Fibroblast of pulmonary artery (primary cell): Measurements from ENCODE around the gene ARF6.

Experiments used
- DNase-seq: peaks from one replicate; pipeline ENCODE4 v3.0.0-alpha.2; 2010; ENCODE audit warnings: low read depth
- H3K4me3 ChIP-seq: replicated peaks from 2 replicates; pipeline ENCODE4 v1.5.1; 2011; ENCODE audit warnings: low read depth, mild to moderate bottlenecking, control low read depth, low read length, moderate library complexity
- TF ChIP-seq, protein P1 (sequence below): IDR thresholded peaks from 2 replicates; pipeline ENCODE4 v1.5.1; 2011; ENCODE audit warnings: mild to moderate bottlenecking, control low read depth, low read length, inconsistent platforms; ENCODE audit errors: missing control alignments

Gene ARF6

DNA sequence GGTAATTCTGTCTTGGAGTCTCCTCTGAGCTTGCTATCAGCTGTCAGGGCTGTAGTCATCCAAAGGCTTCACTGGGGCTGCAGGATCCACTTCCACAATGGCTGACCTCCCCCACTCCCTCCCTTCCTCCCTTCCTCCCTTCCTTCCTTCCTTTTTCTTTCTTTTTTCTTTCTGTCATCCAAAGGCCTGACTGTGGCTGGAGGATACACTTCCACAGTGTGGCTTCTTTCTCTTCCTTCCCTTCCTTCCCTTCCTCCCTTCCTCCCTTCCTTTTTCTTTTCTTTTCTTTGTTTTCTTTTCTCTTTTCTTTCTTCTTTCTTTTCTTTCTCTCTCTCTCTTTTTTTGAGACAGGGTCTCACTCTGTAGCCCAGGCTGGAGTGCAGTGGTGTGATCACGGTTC, 30.6 kb downstream of the ARF6 start:
- no peak overlapping the region for H3K4me3 ChIP-seq
- TF ChIP-seq, protein P1, sequence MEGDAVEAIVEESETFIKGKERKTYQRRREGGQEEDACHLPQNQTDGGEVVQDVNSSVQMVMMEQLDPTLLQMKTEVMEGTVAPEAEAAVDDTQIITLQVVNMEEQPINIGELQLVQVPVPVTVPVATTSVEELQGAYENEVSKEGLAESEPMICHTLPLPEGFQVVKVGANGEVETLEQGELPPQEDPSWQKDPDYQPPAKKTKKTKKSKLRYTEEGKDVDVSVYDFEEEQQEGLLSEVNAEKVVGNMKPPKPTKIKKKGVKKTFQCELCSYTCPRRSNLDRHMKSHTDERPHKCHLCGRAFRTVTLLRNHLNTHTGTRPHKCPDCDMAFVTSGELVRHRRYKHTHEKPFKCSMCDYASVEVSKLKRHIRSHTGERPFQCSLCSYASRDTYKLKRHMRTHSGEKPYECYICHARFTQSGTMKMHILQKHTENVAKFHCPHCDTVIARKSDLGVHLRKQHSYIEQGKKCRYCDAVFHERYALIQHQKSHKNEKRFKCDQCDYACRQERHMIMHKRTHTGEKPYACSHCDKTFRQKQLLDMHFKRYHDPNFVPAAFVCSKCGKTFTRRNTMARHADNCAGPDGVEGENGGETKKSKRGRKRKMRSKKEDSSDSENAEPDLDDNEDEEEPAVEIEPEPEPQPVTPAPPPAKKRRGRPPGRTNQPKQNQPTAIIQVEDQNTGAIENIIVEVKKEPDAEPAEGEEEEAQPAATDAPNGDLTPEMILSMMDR = no peak
- DNase-seq = no peak

GRCh38 chr14:49923881-49924280, 31.0 kb downstream of the ARF6 start:
- H3K4me3 ChIP-seq = no peak overlapping the region
- TF ChIP-seq, protein P1 = no peak
- DNase-seq = no peak

DNA sequence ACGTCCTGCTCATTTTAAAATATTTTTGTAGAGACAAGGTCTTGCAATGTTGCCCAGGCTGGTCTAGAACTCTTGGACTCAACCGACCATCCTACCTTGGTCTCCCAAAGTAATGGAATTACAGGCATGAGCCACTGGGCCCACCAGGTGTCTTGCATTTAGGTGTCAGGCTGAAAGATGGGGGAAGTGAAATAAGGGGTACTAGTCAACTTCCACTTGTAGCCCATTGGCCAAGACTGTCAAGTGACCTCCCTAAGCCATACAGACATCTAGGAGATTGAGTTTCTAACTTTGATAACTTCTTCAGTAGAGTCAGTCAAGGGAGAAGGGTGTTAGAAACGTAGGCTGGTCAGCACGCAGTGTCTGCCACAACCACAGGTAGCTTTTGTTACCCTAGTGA, 32.0 kb downstream of the ARF6 start:
- no peak overlapping the region for H3K4me3 ChIP-seq
- TF ChIP-seq, protein P1 = no peak
- no peak for DNase-seq

DNA sequence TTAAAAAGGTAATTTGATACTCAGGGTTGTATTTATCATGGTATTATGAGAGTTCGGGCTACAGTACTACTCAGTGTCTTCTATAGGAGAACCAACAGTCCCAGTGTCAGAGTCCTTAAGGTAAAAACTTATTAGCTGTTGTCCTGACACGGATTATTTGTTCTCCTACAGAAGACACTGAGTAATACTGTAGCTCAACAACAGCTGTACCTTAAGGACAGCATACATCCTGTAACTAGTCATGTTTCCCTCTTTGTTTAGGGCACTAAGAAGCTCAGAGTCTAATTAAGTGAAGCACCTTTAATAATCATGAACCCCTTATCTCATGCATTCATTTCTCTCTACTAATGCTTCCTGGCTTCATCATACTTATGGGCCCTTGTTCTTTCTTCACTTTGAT, 33.9 kb downstream of the ARF6 start:
- TF ChIP-seq, protein P1 = no peak
- no peak for DNase-seq

GRCh38 chr14:49928015-49928414, 35.1 kb downstream of the ARF6 start:
- no peak overlapping the region for H3K4me3 ChIP-seq
- TF ChIP-seq, protein P1 = no peak
- DNase-seq = no peak

More for the DNA sequence above, 33.9 kb downstream of the ARF6 start:
- H3K4me3 ChIP-seq = no peak overlapping the region

- TF ChIP-seq, protein P1 = no peak
These were observed 37.8 kb downstream of the ARF6 start for GRCh38 chr14:49930720-49931119.

GRCh38 chr14:49931523-49931922, 38.6 kb downstream of the ARF6 start:
- TF ChIP-seq, protein P1 = no peak
- DNase-seq = no peak
- H3K4me3 ChIP-seq = no peak overlapping the region

More at GRCh38 chr14:49930720-49931119, 37.8 kb downstream of the ARF6 start:
- H3K4me3 ChIP-seq = no peak overlapping the region
- DNase-seq = no peak
